Spleen (tissue), 11 donors: ENCODE measurements around the gene PARVG. TPM values are rescaled to one million over a fixed set of nuclear protein-coding genes. Genes with fewer than 3 reads are reported as not detected.

ENCODE experiments used
- DNase-seq: peaks from one replicate; pipeline ENCODE4 v3.0.0-alpha.2; 2020
- H3K27ac ChIP-seq, 8 donors: fragments of 200-600 bp; sonication (generic) in 7 of 8; 1 replicate in 4 of 8; 2 replicates in 4 of 8; pipeline versions ENCODE4 v1.5.0 to v1.8.0; 2016 to 2021; ENCODE audit warnings: inconsistent platforms in 4 of 8, mild to moderate bottlenecking in 4 of 8, moderate library complexity in 1 of 8
- H3K27me3 ChIP-seq, 7 donors: fragments of 200-600 bp; sonication (generic) in 6 of 7; replicated peaks in 1 of 7; 1 replicate in 4 of 7; 2 replicates in 3 of 7; pipeline versions ENCODE4 v1.5.0 to v1.8.0; 2016 to 2021; ENCODE audit warnings: inconsistent platforms in 3 of 7, mild to moderate bottlenecking in 1 of 7
- H3K36me3 ChIP-seq, 6 donors: fragments of 200-600 bp; sonication (generic) in 5 of 6; 1 replicate in 4 of 6; 2 replicates in 2 of 6; pipeline versions ENCODE4 v1.5.0 to v1.8.0; 2016 to 2021; ENCODE audit warnings: inconsistent platforms in 2 of 6
- H3K4me1 ChIP-seq, 6 donors: fragments of 200-600 bp; sonication (generic) in 5 of 6; 1 replicate in 3 of 6; 2 replicates in 3 of 6; pipeline versions ENCODE4 v1.5.0 to v1.8.0; 2016 to 2021; ENCODE audit warnings: inconsistent platforms in 3 of 6
- H3K4me3 ChIP-seq, 8 donors: fragments of 200-600 bp; sonication (generic) in 7 of 8; 1 replicate in 4 of 8; 2 replicates in 4 of 8; pipeline versions ENCODE4 v1.5.0 to v1.8.0; 2016 to 2021; ENCODE audit warnings: inconsistent platforms in 4 of 8, mild to moderate bottlenecking in 4 of 8, moderate library complexity in 2 of 8
- H3K9me3 ChIP-seq, 8 donors: fragments of 200-600 bp; sonication (generic) in 7 of 8; 1 replicate in 4 of 8; 2 replicates in 4 of 8; pipeline versions ENCODE4 v1.5.0 to v1.8.0; 2016 to 2021; ENCODE audit warnings: inconsistent platforms in 4 of 8
- POLR2A ChIP-seq, 3 donors: fragments of 450-650 bp; IDR thresholded peaks; one replicate each; pipeline ENCODE4 v1.5.1; 2017; ENCODE audit warnings: antibody characterized with exemption in 3 of 3, mild to moderate bottlenecking in 1 of 3
- POLR2AphosphoS5 ChIP-seq, 3 donors: sonication (generic); formaldehyde crosslinking; IDR thresholded peaks; one replicate each; pipeline ENCODE4 v1.5.1; 2017; ENCODE audit warnings: antibody characterized with exemption in 3 of 3
- WGBS, 5 donors: extraction: QIAGEN DNeasy Blood & Tissue Kit in 3 of 5; methylation state at CpG; one replicate each; pipeline versions ENCODE4 v1.1.5 to v1.1.7; 2013 to 2018; 5-methylcytosine and 5-hydroxymethylcytosine counted together
- intact Hi-C: fragments of 100-400 bp; cut with DNase I; formaldehyde crosslinking; loops from one replicate; pipeline ENCODE4 v1.15.0; 2023; ENCODE audit warnings: low total_unique reads
- polyA plus RNA-seq, 3 donors: library from polyadenylated mRNA; stranded (reverse); fragments of 200-250 nt; gene quantifications; one replicate each; pipeline ENCODE4 v1.2.1, GENCODE V29; 2013
- total RNA-seq, 7 donors: library from RNA; depleted of rRNA in 3 of 7; stranded (reverse); fragments of >200 nt in 3 of 7; fragmentation: NEBNext Ultra II Directional in 4 of 7; extraction: Animal tissue kit (Norgen Biotek cat#: 25700) in 4 of 7; gene quantifications; one replicate each; pipeline versions ENCODE4 v1.1.0 to v1.2.1, GENCODE V29; 2016 to 2021
- TF ChIP-seq, protein P1 (sequence below), 11 experiments: fragments of 200-600 bp in 7 of 11; fragments of 450-650 bp in 4 of 11; sonication (generic) in 4 of 11; IDR thresholded peaks in 8 of 11; conservative IDR thresholded peaks in 3 of 11; 1 replicate in 7 of 11; 2 replicates in 4 of 11; pipeline versions ENCODE4 v1.4.0 to v1.8.0; 2016 to 2021; ENCODE audit warnings: antibody characterized with exemption in 11 of 11, inconsistent platforms in 4 of 11, mild to moderate bottlenecking in 1 of 11
- donor health status: healthy with polysubstance abuse.
- donor health status: DM: no; HTN: no; CAD: no; lungs with moderate emphysema.
- donor health status: DM: no; HTN: no; CAD: no.
- donor health status: Bipolar disorder and iron deficiency.
- donor health status: healthy.
- donor health status: DM: no; HTN: no; CAD: no.
- donor health status: DM: yes; HTN: yes; CAD: no.

The PARVG gene
- total and polyA plus RNA-seq, 10 donors = 118 to 226 (median 159) TPM

GRCh38 chr22:44173154-44173553 lies 7.6 kb upstream of the PARVG start:
- H3K4me3 ChIP-seq = peak overlapping the region in 1 of 8 donors; percentile 26
- peak; percentile 47 for DNase-seq
- 83 to 93% (median 90%) methylated on average over 7 to 10 of the region's 10 CpGs for WGBS, 5 donors
- H3K27ac ChIP-seq = peak overlapping the region in 6 of 8 donors; percentile 57 to 86 (median 68)
- TF ChIP-seq POLR2A (IDR thresholded peaks at IDR 0.05) = no peak
- TF ChIP-seq POLR2AphosphoS5 (IDR thresholded peaks at IDR 0.05) = no peak
- TF ChIP-seq, protein P1, sequence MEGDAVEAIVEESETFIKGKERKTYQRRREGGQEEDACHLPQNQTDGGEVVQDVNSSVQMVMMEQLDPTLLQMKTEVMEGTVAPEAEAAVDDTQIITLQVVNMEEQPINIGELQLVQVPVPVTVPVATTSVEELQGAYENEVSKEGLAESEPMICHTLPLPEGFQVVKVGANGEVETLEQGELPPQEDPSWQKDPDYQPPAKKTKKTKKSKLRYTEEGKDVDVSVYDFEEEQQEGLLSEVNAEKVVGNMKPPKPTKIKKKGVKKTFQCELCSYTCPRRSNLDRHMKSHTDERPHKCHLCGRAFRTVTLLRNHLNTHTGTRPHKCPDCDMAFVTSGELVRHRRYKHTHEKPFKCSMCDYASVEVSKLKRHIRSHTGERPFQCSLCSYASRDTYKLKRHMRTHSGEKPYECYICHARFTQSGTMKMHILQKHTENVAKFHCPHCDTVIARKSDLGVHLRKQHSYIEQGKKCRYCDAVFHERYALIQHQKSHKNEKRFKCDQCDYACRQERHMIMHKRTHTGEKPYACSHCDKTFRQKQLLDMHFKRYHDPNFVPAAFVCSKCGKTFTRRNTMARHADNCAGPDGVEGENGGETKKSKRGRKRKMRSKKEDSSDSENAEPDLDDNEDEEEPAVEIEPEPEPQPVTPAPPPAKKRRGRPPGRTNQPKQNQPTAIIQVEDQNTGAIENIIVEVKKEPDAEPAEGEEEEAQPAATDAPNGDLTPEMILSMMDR (IDR thresholded peaks at IDR 0.05 in 8 of 11, conservative IDR thresholded peaks at IDR 0.05 in 3 of 11) = no peak
- intact Hi-C loops = no loop called here
- H3K27me3 ChIP-seq = no peaks in the 10 kb centered on the region
- H3K36me3 ChIP-seq = peaks cover 0 to 31% (median 11%) of the 10 kb centered on the region in 6 donors
- peaks cover 0 to 32% (median 20%) of the 10 kb centered on the region in 6 donors for H3K4me1 ChIP-seq
- H3K9me3 ChIP-seq = no peaks in the 10 kb centered on the region

DNA sequence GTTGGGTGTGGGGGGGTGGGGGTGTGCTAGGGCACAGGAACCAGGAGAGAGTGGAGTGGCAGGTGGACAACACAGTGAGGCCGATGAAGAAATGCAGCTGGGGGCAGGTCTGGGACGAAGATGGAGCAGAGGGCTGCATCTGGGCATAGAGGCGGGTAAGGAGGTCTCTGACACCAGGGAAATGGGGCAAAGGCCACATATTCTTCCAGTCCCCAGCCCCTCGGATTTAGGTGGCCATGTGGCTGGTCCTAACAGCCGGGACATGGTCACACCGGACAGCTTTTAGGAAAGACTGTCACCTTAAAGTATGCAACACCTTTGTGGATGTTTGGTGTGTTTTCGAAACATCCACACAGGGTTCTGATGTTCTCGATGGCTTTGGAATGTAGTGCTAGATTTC lies 5.0 kb upstream of the PARVG start:
- intact Hi-C loops = no loop called here
- no peaks in the 10 kb centered on the region for H3K9me3 ChIP-seq
- peaks cover 0 to 45% (median 27%) of the 10 kb centered on the region in 6 donors for H3K4me1 ChIP-seq
- H3K36me3 ChIP-seq = peaks cover 0 to 6% (median 0%) of the 10 kb centered on the region in 6 donors
- no peak overlapping the region for H3K27ac ChIP-seq
- WGBS, 5 donors = 74 to 93% (median 86%) methylated on average over 8 of the region's 8 CpGs
- H3K4me3 ChIP-seq = no peak overlapping the region
- TF ChIP-seq, protein P1 (IDR thresholded peaks at IDR 0.05 in 8 of 11, conservative IDR thresholded peaks at IDR 0.05 in 3 of 11) = no peak
- TF ChIP-seq POLR2AphosphoS5 (IDR thresholded peaks at IDR 0.05) (no peak), POLR2A (IDR thresholded peaks at IDR 0.05) (no peak)
- peak; percentile 53 for DNase-seq
- peaks cover 0 to 3% (median 0%) of the 10 kb centered on the region in 7 donors for H3K27me3 ChIP-seq

GRCh38 chr22:44179196-44179988 lies 1.3 kb upstream of the PARVG start:
- no peak for DNase-seq
- WGBS, 5 donors = 76 to 85% (median 82%) methylated on average over 10 of the region's 10 CpGs

More at GRCh38 chr22:44179196-44179988, 1.3 kb upstream of the PARVG start:
- Histone ChIP-seq H3K27me3 (peaks cover 0 to 27% (median 0%) of the 10 kb centered on the region in 7 donors), H3K36me3 (peaks cover 0 to 14% (median 3%) of the 10 kb centered on the region in 6 donors), H3K4me1 (peaks cover 6 to 43% (median 29%) of the 10 kb centered on the region in 6 donors), H3K9me3 (no peaks in the 10 kb centered on the region), H3K27ac (peak overlapping the region in 2 of 8 donors; percentile 90 to 95), H3K4me3 (no peak overlapping the region)
- intact Hi-C loops = no loop called here
- TF ChIP-seq POLR2A (IDR thresholded peaks at IDR 0.05) = no peak
- no peak for TF ChIP-seq POLR2AphosphoS5 (IDR thresholded peaks at IDR 0.05)
- TF ChIP-seq, protein P1 (IDR thresholded peaks at IDR 0.05 in 8 of 11, conservative IDR thresholded peaks at IDR 0.05 in 3 of 11) = no peak
